T-helper 2 cell treated with Interferon-gamma antibody and Interleukin-4, amounts not matched to agents 5 μg/mL and 100 μg/mL, for 36 hours (primary cell): Measurements from ENCODE around the gene METTL22.
A peak's percentile ranks its signal among the peaks of the same experiment; 100 is the strongest.

Experiments used
- DNase-seq: peaks from one replicate; pipeline ENCODE4 v3.0.0; 2021; ENCODE audit warnings: low spot score
- H3K27ac Mint-ChIP-seq: one replicate; pipeline ENCODE4 v1.8.0; 2021; ENCODE audit warnings: mild to moderate bottlenecking, mixed read lengths
- H3K27me3 Mint-ChIP-seq: one replicate; pipeline ENCODE4 v1.8.0; 2021; ENCODE audit warnings: low read depth, mixed read lengths
- H3K36me3 Mint-ChIP-seq: one replicate; pipeline ENCODE4 v1.8.0; 2021; ENCODE audit warnings: low read depth, mixed read lengths
- H3K4me1 Mint-ChIP-seq: one replicate; pipeline ENCODE4 v1.8.0; 2021; ENCODE audit warnings: low read depth, mixed read lengths
- H3K4me3 Mint-ChIP-seq: one replicate; pipeline ENCODE4 v1.8.0; 2022; ENCODE audit warnings: mild to moderate bottlenecking, moderate library complexity, mixed read lengths
- H3K9me3 Mint-ChIP-seq: one replicate; pipeline ENCODE4 v1.8.0; 2021; ENCODE audit warnings: mixed read lengths

METTL22 gene, protein sequence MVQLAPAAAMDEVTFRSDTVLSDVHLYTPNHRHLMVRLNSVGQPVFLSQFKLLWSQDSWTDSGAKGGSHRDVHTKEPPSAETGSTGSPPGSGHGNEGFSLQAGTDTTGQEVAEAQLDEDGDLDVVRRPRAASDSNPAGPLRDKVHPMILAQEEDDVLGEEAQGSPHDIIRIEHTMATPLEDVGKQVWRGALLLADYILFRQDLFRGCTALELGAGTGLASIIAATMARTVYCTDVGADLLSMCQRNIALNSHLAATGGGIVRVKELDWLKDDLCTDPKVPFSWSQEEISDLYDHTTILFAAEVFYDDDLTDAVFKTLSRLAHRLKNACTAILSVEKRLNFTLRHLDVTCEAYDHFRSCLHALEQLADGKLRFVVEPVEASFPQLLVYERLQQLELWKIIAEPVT

DNA sequence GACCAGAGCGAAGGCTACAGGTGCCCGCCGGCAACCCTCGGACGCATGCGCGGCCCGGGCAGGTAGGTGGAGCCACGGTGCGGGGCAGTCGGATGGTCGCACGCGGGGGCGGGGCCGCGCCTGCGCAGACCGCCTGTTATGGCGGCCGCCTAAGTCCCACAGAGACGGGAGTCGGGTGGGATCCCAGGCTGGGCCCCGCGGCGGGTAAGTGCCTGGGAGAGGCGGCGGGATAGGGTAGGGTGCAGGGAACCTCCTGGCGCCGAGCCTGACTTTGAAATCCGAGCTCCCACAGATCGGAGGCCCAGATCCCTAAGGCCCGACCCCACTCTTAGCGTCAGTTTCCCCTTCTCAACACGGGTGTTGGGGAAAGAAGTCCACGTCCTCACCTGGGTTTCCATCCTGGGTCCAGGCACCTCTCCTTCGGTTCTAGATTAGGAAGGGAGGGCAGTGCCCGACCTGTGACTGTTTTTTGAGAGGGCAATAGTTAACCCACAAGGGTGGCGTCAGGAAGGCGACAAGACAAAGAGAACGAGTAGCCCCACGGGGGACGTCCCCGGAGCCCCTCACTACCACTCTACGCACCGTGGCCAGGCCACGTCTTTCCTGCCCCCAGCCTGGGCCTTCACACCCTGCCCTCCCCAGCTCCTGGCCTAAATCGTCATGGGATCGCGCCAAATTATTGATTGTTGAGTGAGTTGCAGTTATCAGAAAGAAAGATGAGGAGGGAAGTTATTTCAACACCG is at the start of gene METTL22:
METTL22 (plus strand) TSS at position 127 of the 743 bp plus-strand sequence. CDS start 3,968 bp downstream, outside the sequence.
- peaks cover 11% of the 10 kb centered on the region for H3K27me3 Mint-ChIP-seq
- peaks cover 8% of the 10 kb centered on the region for H3K36me3 Mint-ChIP-seq
- H3K27ac Mint-ChIP-seq = peak within 1 kb of the TSS; percentile 86

DNA sequence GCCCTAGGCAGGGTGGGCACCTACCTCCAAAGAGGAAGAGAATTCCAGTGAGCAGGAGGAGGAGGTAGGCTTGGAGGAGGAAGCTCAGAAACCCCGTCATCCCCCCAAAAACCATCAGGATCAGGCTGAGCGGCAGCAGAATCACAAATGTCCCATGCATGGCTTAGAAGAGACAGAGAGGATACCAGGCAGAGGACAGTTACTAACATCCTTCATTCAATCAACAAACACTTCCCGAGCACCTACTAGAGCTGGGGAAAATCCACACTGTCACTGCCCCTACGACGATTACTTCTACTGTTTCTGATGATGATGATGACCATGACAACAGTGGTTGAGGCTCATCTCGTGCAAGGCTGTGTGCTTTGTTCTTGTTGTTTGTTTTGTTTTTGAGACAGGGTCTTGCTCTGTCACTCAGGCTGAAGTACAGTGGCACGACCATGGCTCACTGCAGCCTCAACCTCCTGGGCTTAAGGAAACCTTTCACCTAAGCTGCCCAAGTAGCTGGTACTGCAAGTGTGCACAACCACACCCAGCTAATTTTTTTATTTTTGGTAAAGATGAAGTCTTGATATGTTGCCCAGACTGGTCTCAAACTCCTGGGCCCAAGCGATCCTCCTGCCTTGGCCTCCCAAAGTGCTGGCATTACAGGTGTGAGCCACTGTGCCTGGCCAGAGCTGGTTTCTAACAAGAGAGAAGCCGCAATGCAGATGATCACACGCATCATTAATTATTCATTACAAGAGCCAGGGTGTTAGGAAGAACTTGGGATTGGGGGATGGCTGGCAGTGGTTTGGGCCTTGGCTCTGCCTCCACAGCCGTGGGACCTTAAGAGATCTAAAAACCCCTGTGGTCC is 49.2 kb upstream of the METTL22 start:
- H3K36me3 Mint-ChIP-seq = no peaks in the 10 kb centered on the region
- H3K4me3 Mint-ChIP-seq = no peak overlapping the region
- peaks cover 10% of the 10 kb centered on the region for H3K27me3 Mint-ChIP-seq
- no peaks in the 10 kb centered on the region for H3K9me3 Mint-ChIP-seq
- no peak for DNase-seq
- H3K27ac Mint-ChIP-seq = no peak overlapping the region
- H3K4me1 Mint-ChIP-seq = peaks cover 8% of the 10 kb centered on the region

More for the DNA sequence above, at the start of gene METTL22:
- peaks cover 4% of the 10 kb centered on the region for H3K4me1 Mint-ChIP-seq
- peak; percentile 92 for DNase-seq
- H3K4me3 Mint-ChIP-seq = peak within 1 kb of the TSS; percentile 97
- no peaks in the 10 kb centered on the region for H3K9me3 Mint-ChIP-seq

DNA sequence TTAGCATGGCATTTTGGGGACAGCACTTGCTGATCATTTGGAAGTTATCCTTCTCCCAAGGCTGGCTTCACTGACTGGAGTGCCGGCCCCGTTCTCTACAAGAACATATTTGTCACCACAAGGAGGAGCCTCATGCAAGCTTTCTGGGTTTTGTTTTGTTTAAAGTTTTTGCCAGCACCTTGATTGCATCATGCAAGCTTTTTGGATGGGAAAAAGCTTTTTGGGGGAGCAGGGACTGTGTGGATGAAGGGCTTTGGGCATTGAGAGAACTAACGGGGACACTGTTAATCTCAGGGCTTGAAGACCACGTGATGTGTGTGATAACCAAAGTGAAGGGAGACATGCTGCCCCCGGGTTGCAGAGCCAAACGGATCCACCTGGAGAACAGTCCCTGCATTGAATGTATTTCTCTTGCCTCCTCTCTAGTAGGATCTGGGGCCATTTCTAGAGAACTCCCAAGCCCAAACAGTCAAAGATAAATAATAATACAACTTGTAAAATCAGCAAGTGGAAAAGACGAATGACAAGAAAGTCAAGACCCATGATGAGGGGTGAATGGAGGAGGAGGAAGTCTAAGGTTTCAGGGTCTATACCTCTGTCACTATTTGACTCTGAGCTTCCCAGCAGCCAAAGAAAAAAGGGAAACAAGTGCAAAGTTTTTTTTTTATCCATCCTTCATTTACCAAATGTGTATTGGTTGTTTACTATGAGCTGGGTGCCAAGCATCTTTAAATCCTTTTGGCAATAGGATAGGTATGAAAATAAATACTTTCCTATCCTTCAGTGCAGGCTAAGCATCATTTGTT is 48.4 kb upstream of the METTL22 start:
- H3K9me3 Mint-ChIP-seq = no peaks in the 10 kb centered on the region
- no peak overlapping the region for H3K27ac Mint-ChIP-seq
- H3K36me3 Mint-ChIP-seq = no peaks in the 10 kb centered on the region
- peaks cover 6% of the 10 kb centered on the region for H3K4me1 Mint-ChIP-seq
- peaks cover 10% of the 10 kb centered on the region for H3K27me3 Mint-ChIP-seq
- no peak for DNase-seq
- H3K4me3 Mint-ChIP-seq = no peak overlapping the region

DNA sequence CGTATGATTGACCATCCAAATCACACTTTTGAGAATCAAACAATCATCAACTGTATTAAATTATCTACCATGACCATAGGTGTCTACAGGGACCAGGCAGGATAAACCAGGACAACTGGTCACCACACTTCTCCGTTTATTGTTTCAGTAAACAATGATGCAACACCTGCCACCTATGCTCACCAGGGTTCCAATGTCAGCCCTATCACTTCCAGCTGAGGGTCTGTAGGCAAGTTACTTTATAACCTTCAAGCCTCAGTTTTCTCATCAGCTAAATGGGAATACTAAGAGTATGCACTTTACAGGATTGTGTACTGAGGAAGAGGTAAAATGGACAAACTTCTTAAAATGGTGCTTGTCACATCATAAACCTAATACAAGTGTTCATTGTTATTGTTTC is 46.1 kb upstream of the METTL22 start:
- H3K9me3 Mint-ChIP-seq = no peaks in the 10 kb centered on the region
- H3K27ac Mint-ChIP-seq = no peak overlapping the region
- H3K36me3 Mint-ChIP-seq = no peaks in the 10 kb centered on the region
- H3K4me1 Mint-ChIP-seq = peaks cover 4% of the 10 kb centered on the region
- H3K27me3 Mint-ChIP-seq = peaks cover 7% of the 10 kb centered on the region
- no peak for DNase-seq
- H3K4me3 Mint-ChIP-seq = no peak overlapping the region

DNA sequence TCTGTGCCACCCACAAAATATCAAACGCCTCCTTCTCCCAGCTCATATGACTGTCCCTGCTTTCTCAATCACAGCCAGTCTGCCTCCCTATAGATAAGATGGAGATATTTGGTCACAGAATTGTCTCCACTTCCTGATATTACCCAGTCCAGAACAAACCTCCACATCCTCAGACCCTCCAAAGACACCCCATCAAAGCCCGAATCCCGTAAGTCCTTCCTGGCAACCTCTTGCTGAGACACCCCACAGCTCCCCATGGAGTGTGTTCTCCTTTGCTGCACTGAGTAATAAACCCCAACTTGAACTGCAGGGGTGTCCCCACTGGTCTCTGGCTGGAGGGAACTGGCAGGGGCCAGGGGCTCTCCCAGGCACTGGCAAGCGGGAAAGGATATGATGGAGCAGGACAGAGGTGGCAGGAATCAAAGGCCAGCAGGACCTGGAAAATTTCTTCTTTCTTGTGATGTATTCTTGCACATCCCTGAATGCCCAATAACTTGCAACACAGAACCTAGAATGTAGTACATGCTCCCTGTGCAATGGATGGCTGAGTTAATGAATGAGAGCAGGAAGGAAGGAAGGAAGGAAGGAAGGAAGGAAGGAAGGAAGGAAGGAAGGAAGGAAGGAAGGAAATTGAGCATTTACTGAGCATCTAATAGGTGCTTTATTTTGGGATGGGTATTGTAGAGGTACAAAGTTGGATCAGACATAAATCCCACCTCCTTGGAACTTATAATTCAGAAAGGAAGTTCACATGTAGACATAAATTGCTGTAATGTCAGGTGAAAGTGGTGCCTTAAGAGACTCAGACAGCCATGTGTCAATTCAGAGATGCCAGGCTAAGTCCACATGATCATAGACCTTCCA is 45.1 kb upstream of the METTL22 start:
- H3K27ac Mint-ChIP-seq = no peak overlapping the region

DNA sequence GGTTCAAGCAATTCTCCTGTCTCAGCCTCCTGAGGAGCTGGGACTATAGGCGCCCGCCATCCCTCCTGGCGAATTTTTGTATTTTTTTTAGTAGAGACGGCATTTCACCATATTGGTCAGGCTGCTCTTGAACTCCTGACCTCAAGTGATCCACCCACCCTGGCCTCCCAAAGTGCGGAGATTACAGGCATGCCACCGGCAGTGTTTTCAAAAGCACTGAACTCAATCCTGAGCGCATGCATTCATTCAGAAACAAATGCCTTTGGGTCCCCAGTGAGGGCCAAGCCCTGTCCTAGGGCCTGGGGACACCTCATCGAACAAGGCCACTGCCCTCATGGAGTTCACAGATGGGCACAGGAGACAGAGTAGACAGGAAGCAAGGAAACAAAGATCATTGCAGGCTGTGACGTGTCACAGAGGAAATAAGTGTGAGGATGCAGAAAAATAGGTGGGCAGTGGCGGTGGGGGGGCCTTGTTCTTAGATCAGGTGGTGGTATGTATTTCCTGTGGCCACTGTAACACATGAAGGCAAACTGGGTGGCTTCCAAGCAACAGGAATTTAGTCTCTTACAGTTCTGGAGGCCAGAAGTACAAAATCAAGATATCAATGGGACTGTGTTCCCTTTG is 43.7 kb upstream of the METTL22 start:
- peaks cover 4% of the 10 kb centered on the region for H3K27me3 Mint-ChIP-seq
- H3K27ac Mint-ChIP-seq = no peak overlapping the region
- H3K36me3 Mint-ChIP-seq = no peaks in the 10 kb centered on the region
- H3K9me3 Mint-ChIP-seq = no peaks in the 10 kb centered on the region
- peaks cover 4% of the 10 kb centered on the region for H3K4me1 Mint-ChIP-seq
- no peak for DNase-seq
- no peak overlapping the region for H3K4me3 Mint-ChIP-seq

More for the DNA sequence above, 45.1 kb upstream of the METTL22 start:
- no peak for DNase-seq
- Mint-ChIP-seq H3K4me1 (peaks cover 4% of the 10 kb centered on the region), H3K36me3 (no peaks in the 10 kb centered on the region), H3K9me3 (no peaks in the 10 kb centered on the region), H3K4me3 (no peak overlapping the region), H3K27me3 (peaks cover 4% of the 10 kb centered on the region)

DNA sequence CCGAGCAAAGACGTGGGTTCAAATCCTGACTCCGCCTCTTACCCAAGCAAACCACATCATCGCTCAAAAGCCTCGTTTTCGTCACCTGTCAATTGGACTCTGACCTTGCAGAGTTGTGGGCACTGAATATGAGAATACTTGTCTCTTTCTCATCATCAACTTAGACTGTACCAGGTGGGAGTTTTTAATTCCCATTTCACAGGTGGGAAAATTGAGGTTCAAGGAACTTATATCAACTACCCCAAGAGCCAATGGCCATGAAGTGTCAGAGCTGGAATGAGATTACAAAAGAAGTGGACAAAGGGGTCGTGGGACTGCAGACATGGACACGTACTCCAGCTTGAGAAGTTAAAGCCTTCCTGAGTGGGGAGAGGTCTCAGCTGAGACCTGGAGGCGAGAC is 41.9 kb upstream of the METTL22 start:
- DNase-seq = no peak
- Mint-ChIP-seq H3K4me3 (no peak overlapping the region), H3K27me3 (peaks cover 4% of the 10 kb centered on the region), H3K27ac (no peak overlapping the region), H3K9me3 (no peaks in the 10 kb centered on the region), H3K36me3 (no peaks in the 10 kb centered on the region), H3K4me1 (peaks cover 3% of the 10 kb centered on the region)

DNA sequence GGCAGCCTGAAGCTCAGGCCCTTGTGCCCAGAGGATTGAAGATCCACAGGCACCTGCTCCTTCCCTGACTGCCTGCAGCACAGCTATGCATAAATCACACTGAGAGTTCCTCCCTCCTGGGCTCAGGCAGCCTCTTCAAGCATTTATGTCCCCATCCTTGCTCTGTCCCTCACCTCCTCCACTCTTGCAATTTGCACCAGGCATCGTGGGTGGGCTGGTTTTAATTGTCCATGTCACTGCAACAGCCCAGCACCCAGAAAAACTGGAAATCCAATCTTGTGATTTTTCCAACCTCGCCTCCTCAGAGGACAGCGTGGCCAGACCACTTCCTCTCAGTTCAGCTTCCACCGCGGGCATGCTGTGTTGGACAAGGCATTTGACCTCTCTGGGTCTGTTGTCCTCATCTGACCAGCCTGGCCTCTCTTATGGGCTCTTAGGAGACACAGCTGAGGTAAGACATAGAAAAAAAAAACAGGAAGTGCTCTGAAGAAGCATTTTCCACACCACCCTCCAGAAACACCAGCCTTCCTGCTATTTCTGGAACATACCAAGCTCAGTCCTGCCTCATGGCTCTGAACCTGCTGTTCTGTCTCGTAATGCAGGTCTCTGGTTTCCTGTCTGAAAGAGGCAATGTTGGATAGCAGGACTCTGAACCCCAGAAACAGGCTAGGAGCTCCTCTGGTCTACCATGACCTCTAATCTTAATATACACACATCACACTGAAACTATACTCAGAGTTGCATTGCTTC is 39.5 kb upstream of the METTL22 start:
- DNase-seq = no peak
- Mint-ChIP-seq H3K27ac (no peak overlapping the region), H3K27me3 (peaks cover 4% of the 10 kb centered on the region), H3K4me3 (no peak overlapping the region), H3K9me3 (no peaks in the 10 kb centered on the region), H3K36me3 (no peaks in the 10 kb centered on the region), H3K4me1 (no peaks in the 10 kb centered on the region)

DNA sequence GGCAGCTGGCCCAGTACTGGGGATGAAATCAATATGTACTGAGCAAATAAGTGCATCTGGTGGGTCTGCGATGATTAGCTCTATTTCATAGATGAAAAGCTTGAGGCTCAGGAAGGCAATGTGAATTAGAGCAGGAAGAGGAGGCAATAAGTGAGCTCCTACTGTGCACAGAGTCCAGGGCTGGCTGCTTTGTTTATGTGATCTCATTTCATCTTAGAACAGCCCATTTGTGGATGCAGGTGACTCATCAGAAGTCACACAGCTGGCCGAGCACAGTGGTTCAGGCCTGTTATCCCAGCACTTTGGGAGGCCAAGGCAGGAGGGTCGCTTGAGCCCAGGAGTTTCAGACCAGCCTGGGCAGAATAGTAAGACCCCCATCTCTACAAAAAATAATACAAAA is 38.3 kb upstream of the METTL22 start:
- Mint-ChIP-seq H3K36me3 (no peaks in the 10 kb centered on the region), H3K27ac (no peak overlapping the region), H3K9me3 (no peaks in the 10 kb centered on the region), H3K4me3 (no peak overlapping the region), H3K4me1 (no peaks in the 10 kb centered on the region), H3K27me3 (peaks cover 14% of the 10 kb centered on the region)
- DNase-seq = no peak

DNA sequence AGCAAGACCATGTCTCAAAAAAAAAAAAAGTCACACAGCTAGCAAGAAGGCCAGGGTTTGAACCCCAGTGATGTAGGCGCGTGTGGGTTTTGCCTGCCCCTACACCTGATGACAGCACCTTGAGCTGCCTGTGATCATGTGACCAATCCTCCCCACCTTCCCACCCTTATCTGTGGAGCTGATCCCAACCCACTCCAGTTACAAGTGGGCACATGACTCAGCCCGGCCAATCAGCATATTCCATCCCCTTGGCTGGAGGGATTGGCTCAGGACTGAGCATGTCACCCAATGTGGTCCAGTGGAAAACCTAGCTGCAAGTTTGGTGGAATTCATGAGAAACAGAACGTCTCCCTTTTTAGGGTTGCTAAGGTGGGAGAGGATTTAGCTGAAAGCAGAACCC is 37.8 kb upstream of the METTL22 start:
- peaks cover 19% of the 10 kb centered on the region for H3K27me3 Mint-ChIP-seq
- DNase-seq = no peak
- no peaks in the 10 kb centered on the region for H3K36me3 Mint-ChIP-seq
- H3K9me3 Mint-ChIP-seq = no peaks in the 10 kb centered on the region
- no peaks in the 10 kb centered on the region for H3K4me1 Mint-ChIP-seq
- no peak overlapping the region for H3K4me3 Mint-ChIP-seq
- no peak overlapping the region for H3K27ac Mint-ChIP-seq

DNA sequence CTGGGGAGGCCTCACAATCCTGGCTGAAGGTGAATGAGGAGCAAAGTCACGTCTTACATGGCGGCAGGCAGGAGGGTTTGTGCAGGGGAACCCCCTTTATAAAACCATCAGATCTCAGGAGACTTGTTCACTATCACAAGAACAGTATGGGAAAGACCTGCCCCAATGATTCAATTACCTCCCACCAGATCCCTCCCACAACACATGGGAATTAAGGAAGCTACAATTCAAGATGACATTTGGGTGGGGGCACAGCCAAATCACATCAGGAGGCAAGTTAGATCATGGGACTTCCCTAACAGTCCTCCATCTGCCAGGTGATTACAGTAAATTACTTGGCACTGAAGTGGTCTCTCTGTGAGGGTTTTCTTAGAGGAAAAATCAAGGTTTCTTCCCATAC is 36.5 kb upstream of the METTL22 start:
- no peak overlapping the region for H3K27ac Mint-ChIP-seq

DNA sequence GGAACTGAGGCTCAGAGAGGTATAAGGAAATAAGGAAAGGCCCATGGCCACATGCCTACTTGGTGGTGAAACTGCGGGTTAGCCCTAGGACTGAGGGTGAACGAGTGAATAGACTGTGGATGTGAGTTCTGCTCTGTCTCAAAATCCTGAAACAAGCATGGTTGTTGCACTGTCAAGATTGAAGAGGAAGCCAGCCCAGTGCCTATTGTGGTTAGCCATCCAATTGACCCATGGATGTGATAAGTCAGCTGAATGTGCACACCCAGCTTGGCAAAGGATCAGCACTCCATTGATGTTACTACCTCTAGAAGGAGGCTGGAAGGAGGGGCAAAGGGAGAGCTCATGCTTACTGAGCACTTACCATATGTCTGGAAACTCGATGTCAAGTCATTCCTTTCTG is 35.6 kb upstream of the METTL22 start:
- no peak for DNase-seq
- no peaks in the 10 kb centered on the region for H3K36me3 Mint-ChIP-seq
- no peaks in the 10 kb centered on the region for H3K9me3 Mint-ChIP-seq
- no peaks in the 10 kb centered on the region for H3K4me1 Mint-ChIP-seq
- no peak overlapping the region for H3K27ac Mint-ChIP-seq
- H3K4me3 Mint-ChIP-seq = no peak overlapping the region
- peaks cover 26% of the 10 kb centered on the region for H3K27me3 Mint-ChIP-seq

More for the DNA sequence above, 36.5 kb upstream of the METTL22 start:
- H3K4me3 Mint-ChIP-seq = no peak overlapping the region
- peaks cover 26% of the 10 kb centered on the region for H3K27me3 Mint-ChIP-seq
- H3K9me3 Mint-ChIP-seq = no peaks in the 10 kb centered on the region
- H3K36me3 Mint-ChIP-seq = no peaks in the 10 kb centered on the region
- no peaks in the 10 kb centered on the region for H3K4me1 Mint-ChIP-seq
- DNase-seq = no peak
